Hepatocyte (in vitro differentiated cells): ENCODE measurements around the gene CD74. TPM values are rescaled to one million over a fixed set of nuclear protein-coding genes. Genes with fewer than 3 reads are reported as not detected.
"Not testable (repeated sequence)": the region's sequence is repeated elsewhere in the genome, so short reads cannot be mapped to it uniquely, and the experiment has no call there.

Source experiments
- DNase-seq: peaks from one replicate; pipeline ENCODE4 v3.0.0-alpha.2; 2016; ENCODE audit warnings: low spot score
- H2AFZ ChIP-seq: fragments of 200-600 bp; sonication (generic); 2 replicates; pipeline ENCODE4 v1.6.0; 2016; ENCODE audit warnings: antibody characterized with exemption, mild to moderate bottlenecking
- H3K27ac ChIP-seq: fragments of 200-600 bp; sonication (generic); 2 replicates; pipeline ENCODE4 v1.5.1; 2016; ENCODE audit warnings: mild to moderate bottlenecking
- H3K27me3 ChIP-seq: fragments of 200-600 bp; sonication (generic); 2 replicates; pipeline ENCODE4 v1.6.1; 2016
- H3K36me3 ChIP-seq: fragments of 200-600 bp; sonication (generic); replicated peaks from 2 replicates; pipeline ENCODE4 v1.5.1; 2016; ENCODE audit warnings: low read depth; ENCODE audit not compliant: insufficient read depth
- H3K4me1 ChIP-seq: fragments of 200-600 bp; sonication (generic); 2 replicates; pipeline ENCODE4 v1.5.1; 2016; ENCODE audit warnings: mild to moderate bottlenecking, moderate library complexity; ENCODE audit not compliant: insufficient read depth
- H3K4me2 ChIP-seq: fragments of 200-600 bp; sonication (generic); 2 replicates; pipeline ENCODE4 v1.6.0; 2016
- H3K4me3 ChIP-seq: fragments of 200-600 bp; sonication (generic); 2 replicates; pipeline ENCODE4 v1.5.1; 2016; ENCODE audit warnings: mild to moderate bottlenecking
- H3K79me2 ChIP-seq: fragments of 200-600 bp; sonication (generic); 2 replicates; pipeline ENCODE4 v1.6.0; 2017; ENCODE audit warnings: mild to moderate bottlenecking
- H3K9me2 ChIP-seq: fragments of 200-600 bp; sonication (generic); replicated peaks from 2 replicates; pipeline ENCODE4 v1.6.0; 2017; ENCODE audit warnings: mild to moderate bottlenecking; ENCODE audit not compliant: insufficient read depth
- H3K9me3 ChIP-seq: fragments of 200-600 bp; sonication (generic); 2 replicates; pipeline ENCODE4 v1.5.1; 2016; ENCODE audit warnings: low read depth, mild to moderate bottlenecking
- H4K20me1 ChIP-seq: fragments of 200-600 bp; sonication (generic); 2 replicates; pipeline ENCODE4 v1.6.0; 2016; ENCODE audit warnings: mild to moderate bottlenecking; ENCODE audit not compliant: insufficient read depth, poor library complexity, severe bottlenecking
- CTCF ChIP-seq: fragments of 200-600 bp; sonication (generic); IDR thresholded peaks from 2 replicates; pipeline ENCODE4 v1.5.1; 2016; ENCODE audit warnings: antibody characterized with exemption, mild to moderate bottlenecking; ENCODE audit not compliant: poor library complexity
- EZH2 ChIP-seq: fragments of 200-600 bp; sonication (generic); IDR thresholded peaks from 2 replicates; pipeline ENCODE4 v1.6.1; 2016; ENCODE audit warnings: antibody characterized with exemption, mild to moderate bottlenecking, borderline replicate concordance
- EZH2phosphoT487 ChIP-seq: fragments of 200-600 bp; sonication (generic); IDR thresholded peaks from one replicate; pipeline ENCODE4 v1.6.1; 2018; ENCODE audit warnings: antibody characterized with exemption, mild to moderate bottlenecking, low read depth, moderate library complexity; ENCODE audit not compliant: unreplicated experiment, severe bottlenecking
- whole genome bisulfite sequencing: methylation state at CpG from one replicate; pipeline ENCODE4 v1.1.6; 2016; ENCODE audit warnings: low lambda C conversion rate; ENCODE audit errors: missing lambda C conversion rate; 5-methylcytosine and 5-hydroxymethylcytosine counted together
- polyA plus RNA-seq: library from polyadenylated mRNA; unstranded; fragments of >200 nt; fragmentation: Nextera tagmentation; extraction: Ambion mirVana; gene quantifications from 2 replicates; pipeline ENCODE4 v1.2.1, GENCODE V29; 2016
- total RNA-seq: library from RNA; depleted of rRNA; stranded (reverse); fragments of >200 nt; gene quantifications from 2 replicates; pipeline ENCODE4 v1.2.3, GENCODE V29; 2014

Gene CD74
- total and polyA plus RNA-seq, 2 experiments from 2014 or later, result 57.2 to 107 TPM

- H4K20me1 ChIP-seq, result no peaks in the 10 kb centered on the region
- H3K27ac ChIP-seq, result no peak overlapping the region
- 64% methylated on average over 9 of the region's 9 CpGs for WGBS
- H3K36me3 ChIP-seq, result no peaks in the 10 kb centered on the region
- no peaks in the 10 kb centered on the region for H3K79me2 ChIP-seq
- no peaks in the 10 kb centered on the region for H3K9me3 ChIP-seq
- no peak for TF ChIP-seq EZH2
- no peak for TF ChIP-seq CTCF
- TF ChIP-seq EZH2phosphoT487, result no peak
- H3K9me2 ChIP-seq, result no peaks in the 10 kb centered on the region
- no peak overlapping the region for H3K4me2 ChIP-seq
- H3K4me1 ChIP-seq, result no peaks in the 10 kb centered on the region
- no peak overlapping the region for H2AFZ ChIP-seq
- no peak overlapping the region for H3K4me3 ChIP-seq
- H3K27me3 ChIP-seq, result no peaks in the 10 kb centered on the region
- no peak for DNase-seq
Measured at GRCh38 chr5:150454492-150455229, 42.0 kb upstream of the CD74 start.

- not testable (repeated sequence) for H2AFZ ChIP-seq, H4K20me1 ChIP-seq, H3K27me3 ChIP-seq, DNase-seq, H3K79me2 ChIP-seq, H3K4me2 ChIP-seq, H3K9me2 ChIP-seq, H3K4me3 ChIP-seq, H3K9me3 ChIP-seq, H3K36me3 ChIP-seq, H3K4me1 ChIP-seq
- 55% methylated on average over 8 of the region's 8 CpGs for WGBS
- peak overlapping the region; percentile 37 for H3K27ac ChIP-seq
Measured at GRCh38 chr5:150454027-150454426, 41.3 kb upstream of the CD74 start.

- WGBS, result 89% methylated on average over 4 of the region's 4 CpGs
- Histone ChIP-seq H3K9me3 (no peaks in the 10 kb centered on the region), H3K27ac (no peak overlapping the region), H3K9me2 (no peaks in the 10 kb centered on the region), H3K36me3 (no peaks in the 10 kb centered on the region), H3K4me1 (peaks cover 3% of the 10 kb centered on the region), H4K20me1 (peaks cover 12% of the 10 kb centered on the region), H3K27me3 (no peaks in the 10 kb centered on the region), H2AFZ (no peak overlapping the region), H3K4me3 (no peak overlapping the region), H3K4me2 (no peak overlapping the region), H3K79me2 (peaks cover 15% of the 10 kb centered on the region)
- TF ChIP-seq EZH2phosphoT487 (no peak), CTCF (no peak), EZH2 (no peak)
- DNase-seq, result no peak
Measured at GRCh38 chr5:150452914-150453313, 40.2 kb upstream of the CD74 start.

GRCh38 chr5:150451594-150451993, 38.9 kb upstream of the CD74 start:
- peaks cover 6% of the 10 kb centered on the region for H3K4me1 ChIP-seq
- no peak overlapping the region for H3K4me2 ChIP-seq
- DNase-seq, result no peak
- H3K27ac ChIP-seq, result no peak overlapping the region
- peaks cover 28% of the 10 kb centered on the region for H3K79me2 ChIP-seq
- no peaks in the 10 kb centered on the region for H3K27me3 ChIP-seq
- H2AFZ ChIP-seq, result no peak overlapping the region
- peaks cover 26% of the 10 kb centered on the region for H4K20me1 ChIP-seq
- no peaks in the 10 kb centered on the region for H3K9me2 ChIP-seq
- no peaks in the 10 kb centered on the region for H3K9me3 ChIP-seq
- H3K36me3 ChIP-seq, result no peaks in the 10 kb centered on the region
- whole genome bisulfite sequencing, result 100% methylated on average over 1 of the region's 1 CpG
- TF ChIP-seq EZH2phosphoT487 (no peak), EZH2 (no peak), CTCF (no peak)
- H3K4me3 ChIP-seq, result no peak overlapping the region
